ENCODE results near the gene NXPH3.

The NXPH3 gene

DNA sequence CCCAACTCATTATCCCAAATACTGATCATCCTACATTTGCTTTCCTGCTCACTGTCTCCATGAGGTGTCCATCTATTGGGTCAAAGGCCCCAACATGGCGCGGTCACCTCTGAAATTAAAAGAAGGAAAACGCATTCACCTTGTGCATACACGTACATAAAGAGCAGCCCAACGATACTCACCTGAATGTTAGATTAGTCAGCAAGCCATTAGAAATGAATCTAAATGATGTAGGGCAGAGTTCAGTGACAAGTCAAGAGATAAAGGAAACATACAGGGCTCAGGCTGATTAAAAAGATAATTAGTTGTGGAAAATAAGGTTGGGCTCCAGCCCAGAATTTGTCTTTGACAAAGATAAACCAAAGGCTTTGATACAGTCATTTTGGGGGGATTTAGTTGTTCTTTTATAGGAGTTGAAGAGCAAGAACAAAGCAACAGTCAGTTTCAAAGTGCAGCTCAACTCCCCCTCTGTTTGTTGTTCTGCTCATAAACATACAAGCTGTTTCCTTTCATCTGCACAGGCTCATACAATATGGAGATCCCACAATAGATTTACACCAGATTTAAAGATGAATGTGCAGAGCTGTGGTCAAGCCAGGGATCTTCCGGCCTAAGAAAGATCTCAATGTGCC is 21.1 kb downstream of the NXPH3 start:
- no peak for DNase-seq

DNA sequence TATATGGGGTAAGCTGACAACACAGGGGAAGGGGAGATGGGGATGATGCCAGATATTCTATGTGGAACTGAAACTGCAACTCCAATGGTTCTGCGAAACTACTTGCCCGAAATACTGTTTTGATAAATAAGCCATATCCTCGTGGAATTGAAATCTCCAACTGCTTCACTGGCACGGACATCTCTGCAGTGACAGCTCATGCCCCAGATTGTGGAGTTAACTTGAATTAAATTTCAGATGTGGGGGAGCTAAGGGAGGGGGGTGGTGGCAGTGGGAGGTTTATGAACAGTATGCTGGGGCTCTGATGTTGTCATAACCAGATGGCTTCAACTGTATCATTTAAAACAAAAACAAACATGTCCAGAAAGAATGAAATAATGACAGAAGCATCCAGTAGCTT is 21.8 kb downstream of the NXPH3 start:
- DNase-seq: no peak

DNA sequence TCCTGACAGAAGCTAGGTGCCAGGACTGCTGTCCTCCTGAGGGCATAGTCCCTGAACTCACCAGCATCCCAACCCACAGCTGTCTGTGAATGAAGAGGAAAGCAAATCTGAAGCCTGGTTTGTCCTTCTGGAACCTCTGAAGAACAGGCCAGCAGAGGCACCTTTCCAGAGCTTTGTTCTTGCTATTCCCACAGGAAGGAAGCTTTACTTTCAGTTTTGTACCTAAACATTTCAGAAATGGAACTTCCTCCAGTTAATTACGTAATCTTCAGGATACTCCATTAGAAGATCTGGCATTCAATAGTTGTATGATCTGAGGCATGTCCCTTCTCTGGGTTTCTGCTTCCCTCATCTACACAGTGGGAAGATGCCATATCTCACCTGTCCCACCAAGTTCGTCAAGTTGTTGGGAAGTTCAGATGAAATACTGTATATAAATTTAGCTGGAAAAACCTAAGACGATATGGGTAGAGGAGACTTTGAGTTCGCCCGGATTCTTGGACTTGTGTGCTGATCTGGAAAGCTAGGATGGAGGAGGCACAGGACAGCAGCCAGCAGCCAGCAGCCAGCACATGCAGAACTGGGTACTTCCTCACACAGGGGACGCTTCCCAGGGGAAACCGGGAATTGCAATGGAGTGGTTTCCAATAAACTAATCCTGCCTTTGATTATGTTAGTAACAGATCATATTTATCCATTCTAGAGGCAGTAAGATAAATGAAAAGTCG is 22.4 kb downstream of the NXPH3 start:
- no peak for DNase-seq

DNA sequence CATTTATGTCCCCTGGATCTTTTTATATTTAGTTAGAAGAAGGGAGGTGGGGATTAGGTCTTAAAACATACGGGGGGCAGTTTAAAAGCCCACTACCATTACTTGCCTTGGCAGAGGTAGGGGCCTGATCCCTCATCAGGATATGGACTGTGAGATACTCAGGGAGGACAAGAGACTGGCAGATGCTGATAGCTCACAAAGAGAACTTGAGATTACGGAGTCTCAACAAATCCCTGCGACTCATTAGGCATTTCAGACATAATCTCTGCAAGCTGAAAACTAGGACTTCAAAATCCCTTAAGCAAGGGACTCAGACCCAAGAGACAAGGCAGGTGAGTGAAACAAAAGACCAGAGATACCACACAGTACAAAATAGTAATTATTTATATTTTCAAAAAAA is 23.2 kb downstream of the NXPH3 start:
- DNase-seq: no peak

DNA sequence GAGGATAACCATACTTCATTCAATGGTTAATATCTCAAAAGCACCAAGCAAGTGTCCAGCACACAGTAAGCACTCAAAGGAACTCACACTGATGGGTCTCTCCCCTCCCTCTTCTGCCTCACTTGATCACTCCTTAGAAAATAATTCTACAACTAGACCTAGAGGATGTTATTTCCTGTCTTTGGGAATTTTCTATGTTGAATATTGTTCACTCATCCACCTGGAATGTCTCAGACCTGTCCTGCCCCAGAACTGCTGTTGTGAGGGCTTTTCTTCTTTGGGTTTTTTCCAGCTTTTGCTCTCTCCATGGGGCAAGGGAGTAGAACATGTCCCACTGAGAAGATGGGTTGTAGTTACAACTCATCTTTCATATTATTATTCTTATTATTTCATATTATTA is 25.3 kb downstream of the NXPH3 start:
- DNase-seq: no peak

DNA sequence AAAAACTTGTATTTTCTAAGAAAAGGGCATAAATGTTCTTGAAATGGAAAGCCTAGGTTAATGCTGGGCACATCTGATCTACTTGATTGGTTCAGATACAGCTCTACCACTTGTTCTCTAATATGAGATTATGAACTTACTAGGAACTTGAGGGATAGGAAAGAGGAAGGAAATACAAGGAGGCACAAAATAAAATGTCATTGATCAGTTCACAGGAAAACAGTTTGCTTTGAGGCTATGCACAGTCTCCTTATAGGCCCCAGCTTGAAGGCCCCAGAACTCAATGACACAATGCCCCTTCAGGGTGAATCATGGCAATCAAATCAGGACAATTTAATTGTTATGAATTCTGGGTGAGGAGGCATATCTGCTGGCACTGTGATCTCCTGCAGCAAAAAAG is 27.1 kb downstream of the NXPH3 start:
- no peak for DNase-seq

DNA sequence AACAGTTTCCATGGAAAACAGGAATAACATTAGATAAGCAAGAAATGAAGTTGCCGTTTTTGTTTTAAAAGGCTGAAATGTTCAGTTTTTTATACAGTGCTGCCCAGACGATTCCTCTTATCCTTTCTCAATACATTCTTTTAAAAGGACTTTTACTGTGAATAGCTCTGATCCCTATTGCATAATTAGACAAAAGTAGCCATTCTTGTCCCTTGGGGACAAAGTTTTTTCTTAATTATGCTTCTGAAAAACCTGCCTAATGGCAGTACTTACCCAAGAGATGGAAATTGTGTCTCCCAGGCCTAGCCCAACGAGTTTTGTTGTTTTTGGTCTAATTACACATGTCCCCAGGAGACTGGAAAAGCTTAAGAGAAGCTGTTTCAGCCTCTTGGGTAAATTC is 27.6 kb downstream of the NXPH3 start:
- DNase-seq: no peak

DNA sequence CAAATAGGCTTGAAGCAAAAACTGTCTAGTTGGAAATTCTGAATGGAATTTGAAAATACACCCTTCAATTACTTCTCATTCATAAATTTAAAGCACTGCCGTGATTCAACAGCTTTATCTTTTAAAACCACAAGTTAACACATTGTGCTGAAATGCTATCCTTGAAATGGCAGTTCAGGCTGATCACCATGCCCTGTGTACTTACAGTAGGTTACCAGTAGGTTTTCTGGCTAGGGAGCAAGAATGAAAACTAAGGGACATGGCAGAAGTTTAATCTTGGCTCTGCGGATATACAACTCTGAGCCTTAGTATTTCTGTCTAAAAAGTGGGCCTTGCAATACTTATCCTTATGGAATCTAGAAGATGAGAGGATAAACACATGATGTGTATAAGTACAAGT is 28.0 kb downstream of the NXPH3 start:
- no peak for DNase-seq

DNA sequence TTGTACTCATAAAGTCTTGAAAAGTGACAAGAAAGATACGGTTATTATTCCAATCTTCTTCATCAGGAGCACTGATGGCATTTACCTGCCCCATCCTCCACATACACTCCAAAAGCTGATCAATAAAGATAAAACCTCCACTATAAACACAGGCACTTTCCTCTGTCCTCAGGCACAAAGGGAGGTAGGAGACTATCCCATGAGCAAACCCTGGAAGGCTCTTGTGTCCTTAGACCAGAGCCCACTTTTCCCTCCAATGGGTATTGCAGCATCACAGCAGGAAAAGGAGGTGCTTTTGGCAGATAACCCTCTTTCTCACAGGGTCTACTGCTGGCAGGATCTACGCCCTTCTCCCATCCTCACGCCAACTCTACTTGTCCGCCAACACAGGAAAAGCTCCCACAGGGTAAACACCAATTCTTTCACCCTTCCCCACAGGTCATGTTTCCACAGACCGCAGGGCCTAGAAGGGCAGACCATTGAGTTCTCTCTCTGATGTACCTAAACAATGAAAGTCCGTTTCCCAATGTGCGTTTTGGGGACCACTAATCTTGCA is 28.7 kb downstream of the NXPH3 start:
- no peak for DNase-seq

DNA sequence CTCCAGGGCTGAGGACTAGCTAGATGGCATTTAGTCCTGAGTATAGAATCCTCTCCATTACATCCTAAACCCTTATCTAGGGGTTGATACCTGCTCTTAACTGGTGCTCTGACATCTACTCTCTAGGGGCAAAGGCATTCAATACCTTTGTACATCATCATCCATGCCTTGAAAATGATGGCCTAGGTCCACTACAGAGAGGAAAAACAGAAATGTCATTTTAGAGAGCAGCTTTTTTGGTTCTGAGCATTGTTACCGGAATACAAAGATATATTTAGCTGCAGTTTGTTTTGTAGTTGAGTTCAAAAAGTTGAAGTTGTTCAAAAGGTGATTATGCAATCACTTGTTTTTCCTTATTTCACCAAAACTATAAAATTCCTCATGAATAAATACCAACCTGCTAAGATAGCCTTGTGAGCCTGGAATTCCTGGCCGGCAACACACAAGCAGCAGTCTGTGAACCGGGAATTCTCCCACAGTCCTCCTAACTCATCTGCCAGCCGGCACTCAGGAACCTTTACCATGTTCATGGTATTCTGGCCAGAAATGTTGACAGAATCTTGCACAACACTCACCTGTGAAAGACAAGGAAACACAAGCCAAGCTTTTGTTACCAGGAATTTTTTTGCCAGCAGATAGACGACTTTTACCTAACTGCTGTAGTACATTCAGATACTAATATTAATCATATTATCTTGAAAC is 35.4 kb downstream of the NXPH3 start:
- DNase-seq: no peak

DNA sequence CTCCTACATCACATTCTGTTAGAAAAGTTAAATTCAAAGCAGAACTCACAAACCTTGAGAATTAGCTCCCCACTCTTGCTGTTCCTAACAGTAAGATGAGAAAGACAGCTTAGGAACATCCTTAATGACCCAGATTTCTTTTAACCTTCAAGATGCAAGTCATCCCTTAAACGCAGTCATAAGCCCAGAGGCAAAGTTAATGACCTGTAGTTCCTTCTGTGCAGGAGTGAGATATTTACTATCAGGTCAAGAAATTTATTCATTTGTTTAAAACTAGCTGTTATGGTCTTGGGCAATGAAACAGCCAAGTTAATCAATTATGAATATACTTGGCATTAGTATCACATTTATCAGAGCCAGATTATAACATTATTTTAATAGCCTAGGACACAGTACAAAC is 37.1 kb downstream of the NXPH3 start:
- no peak for DNase-seq

DNA sequence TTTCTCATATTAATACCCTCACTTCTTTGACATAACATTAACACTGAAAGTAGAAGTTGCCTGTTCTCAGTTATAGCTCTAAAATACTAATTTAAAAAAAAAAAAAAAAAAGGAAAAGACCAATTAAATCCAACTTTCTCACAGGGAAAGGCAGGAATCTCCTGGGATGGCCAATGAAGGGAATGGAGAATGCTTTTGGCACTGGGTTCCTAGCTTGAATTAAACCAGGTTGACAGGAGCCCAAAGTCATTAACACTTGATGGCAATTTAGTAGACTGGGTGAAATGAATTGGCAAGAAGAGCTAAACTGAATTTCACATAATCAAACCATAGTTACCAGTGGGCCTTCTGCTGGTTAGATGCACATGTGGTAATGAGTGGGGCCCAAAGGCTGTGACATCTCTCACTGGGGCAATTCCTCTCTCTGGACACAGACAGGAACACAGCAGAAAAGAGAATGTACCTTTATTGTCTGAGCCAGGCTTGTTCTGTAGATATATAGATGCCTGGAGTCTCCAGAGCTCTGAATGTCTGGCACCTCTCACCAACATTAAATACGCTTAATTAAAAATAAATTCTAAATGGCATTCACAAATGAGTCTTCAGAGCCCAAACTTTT is 37.6 kb downstream of the NXPH3 start:
- no peak for DNase-seq

DNA sequence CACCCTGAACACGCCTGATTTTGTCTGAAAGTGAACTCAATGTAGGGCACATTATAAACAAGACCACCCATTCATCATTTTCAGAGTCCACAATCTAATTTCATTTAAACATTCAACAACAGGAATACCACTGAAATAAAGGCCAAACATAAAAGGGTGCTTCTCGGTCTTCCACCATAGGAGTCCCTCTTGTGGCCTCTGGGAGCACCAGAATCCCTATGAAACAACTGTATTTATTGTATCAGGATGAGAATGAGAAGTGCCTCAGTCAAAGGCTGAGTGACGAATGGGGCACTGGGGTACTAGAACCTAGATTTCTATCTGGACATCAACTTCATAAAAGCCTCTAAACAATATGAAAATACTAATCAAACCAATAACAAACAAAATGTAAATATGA is 40.4 kb downstream of the NXPH3 start:
- no peak for DNase-seq

DNA sequence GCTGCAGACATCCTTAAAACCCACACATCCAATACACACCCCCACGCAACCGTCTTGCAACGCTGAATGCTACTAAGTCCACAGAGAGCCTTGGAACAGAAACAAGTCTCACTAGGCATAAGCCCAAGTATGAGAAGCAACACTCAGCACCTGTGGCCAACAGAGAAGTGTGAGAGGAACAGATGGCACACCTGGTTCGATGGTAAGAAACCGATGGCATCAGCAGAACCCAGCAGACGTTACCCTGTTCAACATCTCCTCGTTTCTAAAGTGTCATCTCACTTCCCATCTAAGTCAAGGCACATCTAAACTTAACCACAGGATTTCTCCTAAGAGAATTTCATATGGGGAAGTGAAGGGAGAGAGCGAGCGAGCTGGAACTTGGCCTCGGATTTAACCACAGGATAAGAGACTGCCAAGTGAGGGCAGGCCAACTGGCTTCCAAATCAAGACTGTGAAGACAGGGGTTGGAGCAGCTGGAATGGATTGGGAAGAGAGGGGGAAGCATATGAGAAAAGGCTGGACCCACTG is 41.0 kb downstream of the NXPH3 start:
- no peak for DNase-seq

DNA sequence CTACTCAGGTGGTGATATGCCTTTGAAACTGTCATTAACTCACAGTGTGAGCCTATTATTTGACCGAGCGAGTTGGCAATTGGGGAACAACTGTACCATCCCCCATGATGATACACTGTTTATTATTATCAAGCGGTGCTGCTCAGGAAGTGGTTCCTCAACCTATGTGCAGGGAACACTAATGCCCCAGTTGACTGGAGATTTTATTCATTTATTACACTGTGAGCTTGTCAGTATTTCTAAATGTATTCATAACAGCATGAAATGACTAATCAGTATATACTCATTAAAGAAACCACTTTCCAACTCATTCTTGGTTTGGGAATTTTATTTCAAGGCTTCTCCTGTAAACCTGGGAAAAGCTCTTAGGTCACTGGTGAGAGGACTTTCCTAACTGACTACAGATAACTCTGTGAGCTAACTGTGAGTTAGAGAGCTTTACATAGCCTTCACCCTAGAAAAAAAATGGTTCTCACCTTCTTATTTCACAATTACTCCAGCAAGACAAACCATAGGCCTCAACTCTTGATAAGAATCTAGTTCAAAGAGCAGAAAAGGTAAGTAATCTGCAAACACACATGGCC is 42.4 kb downstream of the NXPH3 start:
- no peak for DNase-seq

DNA sequence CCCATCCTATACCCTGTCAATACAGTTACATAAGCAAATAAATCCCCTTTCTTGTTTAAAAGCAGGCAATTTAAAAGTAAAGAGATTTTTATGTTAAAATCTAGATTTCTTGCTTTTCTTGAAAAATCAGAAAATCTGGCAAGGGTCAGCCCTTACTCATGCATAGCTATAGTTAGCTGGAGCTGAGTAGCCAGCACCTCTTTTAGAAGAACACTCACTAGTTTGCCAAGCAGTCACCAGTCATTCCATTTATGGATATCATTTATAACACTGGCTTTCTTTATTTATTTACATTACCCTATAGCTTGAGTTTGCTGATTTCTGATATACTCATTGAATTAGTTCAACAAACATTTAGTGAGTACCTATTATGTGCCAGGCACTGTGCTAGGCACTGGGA is 45.7 kb downstream of the NXPH3 start:
- DNase-seq: no peak

DNA sequence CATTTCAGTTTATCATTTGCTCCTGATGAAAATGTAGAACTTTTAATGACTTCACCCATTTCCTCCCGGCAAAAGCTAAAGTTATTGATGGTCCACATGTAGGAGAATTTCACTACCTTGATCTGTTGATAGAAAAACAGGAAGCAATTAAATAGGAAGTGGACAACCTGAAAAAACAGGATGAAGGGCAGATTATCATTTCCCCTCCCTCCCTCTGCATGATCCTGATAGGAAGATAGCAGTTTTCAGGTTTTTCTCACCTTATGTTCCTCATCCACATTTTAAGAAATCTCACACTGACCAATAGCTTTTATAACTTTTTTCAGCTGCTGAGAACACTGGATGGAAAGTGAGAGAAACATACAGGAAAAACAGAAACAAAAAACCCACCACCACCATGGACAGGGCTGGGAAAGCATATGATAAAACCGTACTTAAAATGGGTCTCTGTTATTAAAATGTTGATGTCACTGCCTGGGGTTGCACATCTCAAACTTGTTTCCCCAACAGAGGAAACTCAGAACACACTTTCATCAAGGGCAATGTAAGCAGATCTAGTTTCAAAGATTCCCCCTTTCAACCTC is 46.4 kb downstream of the NXPH3 start:
- no peak for DNase-seq

DNA sequence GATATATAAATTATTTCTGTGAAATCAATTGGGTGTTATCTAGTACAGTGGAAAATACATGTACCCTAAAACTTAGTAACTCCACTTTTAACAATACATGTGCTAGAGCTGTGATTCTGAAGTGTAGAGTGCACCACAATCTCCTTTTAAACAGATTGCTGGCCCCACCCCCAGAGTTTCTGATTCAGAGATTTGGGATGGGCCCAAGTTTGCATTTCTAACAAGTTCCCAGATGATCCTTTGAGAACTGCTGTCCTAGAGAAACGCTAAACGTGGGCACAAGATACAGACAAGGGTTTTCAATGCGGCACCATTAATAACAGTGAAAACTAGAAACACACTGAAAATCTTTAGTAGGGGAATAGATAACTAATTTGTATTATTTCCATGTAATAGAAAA is 49.2 kb downstream of the NXPH3 start:
- DNase-seq: no peak

DNA sequence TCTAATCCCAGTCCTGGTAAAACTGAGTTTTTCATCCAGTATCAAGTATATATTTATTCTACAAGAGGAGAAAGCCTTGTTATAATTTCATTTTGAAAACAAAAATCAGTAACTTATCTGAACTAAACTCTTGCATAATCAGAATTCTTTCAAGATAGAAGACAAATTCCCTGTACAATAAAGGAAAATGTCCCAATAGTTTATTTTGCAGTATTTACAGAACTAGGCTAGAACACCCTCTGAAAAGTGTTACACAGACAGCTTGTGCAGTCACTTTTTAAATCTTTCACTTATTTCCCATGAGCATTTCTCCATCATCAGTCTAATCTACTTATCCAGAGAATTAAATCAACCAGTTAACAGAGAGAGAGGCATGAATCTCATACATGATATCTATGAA is 53.8 kb downstream of the NXPH3 start:
- no peak for DNase-seq

DNA sequence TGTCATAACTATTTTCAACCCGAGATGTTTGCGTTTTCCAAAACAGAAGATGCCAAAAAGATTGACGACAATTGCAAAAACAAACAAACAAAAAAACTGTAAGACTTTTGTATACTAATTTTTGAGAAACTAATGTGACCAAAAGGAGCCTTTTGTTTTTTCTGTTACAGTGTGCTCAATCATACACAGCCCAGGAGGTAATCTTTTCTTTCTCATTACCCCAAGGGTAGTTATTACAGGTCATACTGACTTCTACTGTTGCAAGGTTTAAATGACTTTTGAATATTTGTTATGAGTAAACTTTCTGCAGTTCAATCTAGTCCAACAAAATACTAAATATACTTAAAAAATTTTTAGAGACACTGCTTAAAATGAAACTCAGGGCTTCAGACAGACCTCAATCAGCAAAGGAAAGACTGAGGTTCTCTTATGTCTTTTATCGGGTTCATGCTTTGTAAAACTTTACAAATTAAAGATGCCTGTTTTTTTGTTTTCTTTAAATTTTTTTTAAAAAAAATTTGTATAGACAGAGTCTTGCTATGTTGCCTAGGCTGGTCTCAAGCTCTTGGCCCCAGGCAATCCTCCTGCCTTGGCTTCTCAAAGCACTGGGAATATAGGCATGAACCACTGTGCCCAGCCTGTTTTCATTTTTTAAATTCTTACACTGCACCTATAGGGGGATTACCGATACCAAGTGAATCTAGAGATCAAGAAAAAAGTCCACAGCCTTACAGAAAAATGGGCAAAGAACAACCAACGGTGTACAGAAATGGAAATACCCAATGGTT is 54.6 kb downstream of the NXPH3 start:
- no peak for DNase-seq

DNA sequence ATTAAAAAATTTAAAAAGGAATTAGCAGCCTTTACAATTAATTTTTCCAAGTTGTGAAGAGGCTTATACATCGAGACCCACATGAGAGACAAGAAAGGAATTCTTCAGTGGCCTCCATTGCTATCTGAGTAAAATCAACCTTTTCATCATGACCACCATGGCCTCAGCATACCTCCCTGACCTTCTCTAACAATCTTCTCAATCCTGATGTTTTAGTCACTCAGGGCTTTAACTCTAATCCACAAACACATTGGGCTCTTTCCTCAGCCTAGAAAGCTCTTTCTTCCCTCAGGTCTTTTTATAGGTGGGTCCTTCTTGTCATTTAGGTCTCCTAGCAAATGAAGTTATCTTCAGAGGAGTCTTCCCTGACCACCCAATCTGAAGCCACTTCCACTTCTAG is 55.8 kb downstream of the NXPH3 start:
- no peak for DNase-seq

Measured in activated T-cell treated with anti-CD3 and anti-CD28 coated beads for 4 hours (primary cell).